Neutrophil (primary cell): ENCODE data around the gene PRDM16.

Experiments used
- H3K27ac ChIP-seq: fragments of 200-600 bp; sonication (generic); 2 replicates; pipeline ENCODE4 v1.5.1; 2016; ENCODE audit warnings: mild to moderate bottlenecking, moderate library complexity
- H3K27me3 ChIP-seq: fragments of 200-600 bp; sonication (generic); 2 replicates; pipeline ENCODE4 v1.6.0; 2016; ENCODE audit warnings: mild to moderate bottlenecking
- H3K36me3 ChIP-seq: fragments of 200-600 bp; sonication (generic); 2 replicates; pipeline ENCODE4 v1.5.1; 2017
- H3K4me1 ChIP-seq, 2 experiments: fragments of 200-600 bp in 1 of 2; sonication (generic) in 1 of 2; 1 replicate in 1 of 2; 2 replicates in 1 of 2; pipeline versions ENCODE4 v1.5.1 to v1.6.1; 2013 to 2016; ENCODE audit warnings: low read depth in 1 of 2, low read length in 1 of 2, mild to moderate bottlenecking in 1 of 2, moderate library complexity in 1 of 2; ENCODE audit not compliant: control insufficient read depth in 1 of 2, insufficient read depth in 1 of 2
- H3K4me3 ChIP-seq, 2 experiments: fragments of 200-600 bp in 1 of 2; sonication (generic) in 1 of 2; 1 replicate in 1 of 2; 2 replicates in 1 of 2; pipeline ENCODE4 v1.5.1; 2013 to 2016; ENCODE audit warnings: low read depth in 1 of 2, low read length in 1 of 2, mild to moderate bottlenecking in 1 of 2, moderate library complexity in 1 of 2
- H3K9me3 ChIP-seq: fragments of 200-600 bp; sonication (generic); 2 replicates; pipeline ENCODE4 v1.5.1; 2016
- CTCF ChIP-seq: fragments of 200-600 bp; sonication (generic); IDR thresholded peaks from 2 replicates; pipeline ENCODE4 v1.5.1; 2016; ENCODE audit warnings: antibody characterized with exemption

The PRDM16 gene

GRCh38 chr1:3262681-3263286, 193.8 kb downstream of the PRDM16 start:
- Histone ChIP-seq H3K27ac (no peak overlapping the region), H3K36me3 (no peaks in the 10 kb centered on the region), H3K27me3 (no peaks in the 10 kb centered on the region), H3K4me1 (no peaks in the 10 kb centered on the region), H3K9me3 (no peaks in the 10 kb centered on the region), H3K4me3 (no peak overlapping the region)
- TF ChIP-seq CTCF: no peak

- H3K27me3 ChIP-seq: no peaks in the 10 kb centered on the region
- no peaks in the 10 kb centered on the region for H3K4me1 ChIP-seq
- no peaks in the 10 kb centered on the region for H3K36me3 ChIP-seq
- no peak overlapping the region for H3K27ac ChIP-seq
- no peaks in the 10 kb centered on the region for H3K9me3 ChIP-seq
- H3K4me3 ChIP-seq: no peak overlapping the region
- TF ChIP-seq CTCF: no peak
These were observed 194.8 kb downstream of the PRDM16 start for GRCh38 chr1:3263790-3264189.

- no peak for TF ChIP-seq CTCF
- H3K36me3 ChIP-seq: no peaks in the 10 kb centered on the region
- no peak overlapping the region for H3K27ac ChIP-seq
- no peaks in the 10 kb centered on the region for H3K4me1 ChIP-seq
- H3K9me3 ChIP-seq: no peaks in the 10 kb centered on the region
- no peak overlapping the region for H3K4me3 ChIP-seq
- no peaks in the 10 kb centered on the region for H3K27me3 ChIP-seq
These were observed 195.5 kb downstream of the PRDM16 start for GRCh38 chr1:3264456-3264855.

DNA sequence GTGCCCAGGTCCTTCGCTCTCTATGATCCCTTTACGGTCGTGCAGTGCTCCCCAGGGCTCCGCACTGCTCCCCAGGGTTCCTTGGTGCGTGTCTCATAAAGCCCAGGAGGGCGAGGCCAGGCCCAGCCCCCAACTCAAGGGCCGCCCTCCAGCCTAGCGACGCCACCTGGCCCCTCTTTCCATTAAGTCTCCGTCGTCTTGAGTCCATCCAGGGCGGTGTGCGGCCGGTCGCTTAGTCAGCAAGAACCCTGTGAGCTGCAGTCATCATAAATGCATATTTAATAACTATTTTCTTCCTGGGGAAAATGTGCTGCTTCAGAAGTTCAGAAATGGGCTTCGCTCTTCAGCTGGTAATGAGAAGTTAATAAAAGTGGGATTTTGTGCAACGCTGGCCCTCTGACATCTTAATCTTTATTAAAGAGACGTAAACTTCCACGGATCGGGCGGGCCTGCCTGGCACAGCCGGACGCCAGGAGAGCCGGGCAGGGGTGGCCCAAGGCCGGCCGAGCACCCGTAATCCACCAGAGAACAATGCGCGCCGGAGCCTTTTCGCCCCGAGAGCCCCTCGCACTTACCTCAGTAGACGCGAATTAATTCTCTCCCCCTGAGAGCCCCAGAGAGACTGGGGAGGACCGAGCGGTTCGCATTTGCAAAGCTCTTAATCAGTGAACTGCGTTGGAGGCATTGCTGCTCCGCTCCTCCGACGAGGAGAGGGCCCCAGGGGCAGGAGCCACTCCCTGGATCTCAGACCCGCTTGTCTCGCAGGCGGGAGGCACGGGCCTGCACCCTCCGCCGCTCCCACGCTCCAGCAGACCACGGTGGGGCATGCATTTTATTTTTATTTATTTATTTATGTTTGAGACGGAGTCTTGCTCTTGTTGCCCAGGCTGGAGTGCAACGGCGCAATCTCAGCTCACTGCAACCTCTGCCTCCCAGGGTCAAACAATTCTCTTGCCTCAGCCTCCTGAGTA, 197.1 kb downstream of the PRDM16 start:
- no peak for TF ChIP-seq CTCF
- no peak overlapping the region for H3K4me3 ChIP-seq
- H3K27me3 ChIP-seq: no peaks in the 10 kb centered on the region
- no peak overlapping the region for H3K27ac ChIP-seq
- H3K4me1 ChIP-seq: no peaks in the 10 kb centered on the region
- H3K9me3 ChIP-seq: no peaks in the 10 kb centered on the region
- H3K36me3 ChIP-seq: no peaks in the 10 kb centered on the region

DNA sequence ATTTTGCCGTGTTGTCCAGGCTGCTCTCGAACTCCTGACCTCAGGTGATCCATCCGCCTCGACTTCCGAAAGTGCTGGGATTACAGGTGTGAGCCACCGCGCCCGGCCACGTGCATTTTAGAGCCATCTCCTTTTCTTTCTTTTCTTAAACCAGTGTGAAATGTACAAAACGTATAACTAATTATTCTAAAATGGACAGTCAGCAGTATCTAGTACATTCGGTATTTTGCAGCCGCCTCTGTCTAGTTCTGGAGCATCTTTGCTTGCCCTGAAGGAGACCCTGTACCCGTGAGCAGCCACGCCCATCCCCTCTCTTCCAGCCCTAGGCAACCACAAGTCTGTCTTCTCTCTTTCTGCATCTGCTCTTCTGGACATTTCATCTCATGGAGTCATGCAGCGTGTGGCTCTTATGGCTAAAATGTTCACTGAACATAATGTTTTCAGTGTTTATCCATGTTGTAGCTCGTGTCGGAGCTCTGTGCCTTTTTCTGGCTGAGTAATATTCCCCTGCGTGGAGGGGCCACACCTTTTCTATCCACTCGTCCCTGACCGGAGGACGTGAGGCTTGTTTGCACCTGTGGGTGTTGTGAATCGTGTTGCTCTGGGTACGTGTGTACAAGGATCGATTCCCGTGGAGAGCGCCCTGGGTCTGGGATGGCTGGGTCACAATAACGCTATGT, 198.0 kb downstream of the PRDM16 start:
- no peaks in the 10 kb centered on the region for H3K9me3 ChIP-seq
- no peak overlapping the region for H3K27ac ChIP-seq
- H3K36me3 ChIP-seq: no peaks in the 10 kb centered on the region
- no peaks in the 10 kb centered on the region for H3K4me1 ChIP-seq
- TF ChIP-seq CTCF: no peak
- H3K27me3 ChIP-seq: no peaks in the 10 kb centered on the region
- no peak overlapping the region for H3K4me3 ChIP-seq
